KMS-11 (cell line): ENCODE measurements around the gene CEMIP.

Source experiments
- H2AFZ ChIP-seq: fragments of 200-600 bp; sonication (generic); 2 replicates; pipeline ENCODE4 v1.6.1; 2016; ENCODE audit warnings: antibody characterized with exemption, mixed run types, low read depth
- H3K27ac ChIP-seq: fragments of 200-600 bp; sonication (generic); 2 replicates; pipeline ENCODE4 v1.6.1; 2016; ENCODE audit warnings: mild to moderate bottlenecking, mixed run types
- H3K27me3 ChIP-seq: fragments of 200-600 bp; sonication (generic); 2 replicates; pipeline ENCODE4 v1.6.1; 2017; ENCODE audit warnings: mild to moderate bottlenecking, low read depth, mixed run types, moderate library complexity; ENCODE audit not compliant: insufficient read depth
- H3K36me3 ChIP-seq: fragments of 200-600 bp; sonication (generic); 2 replicates; pipeline ENCODE4 v1.6.1; 2017; ENCODE audit warnings: mild to moderate bottlenecking, mixed run types; ENCODE audit not compliant: insufficient read depth
- H3K4me1 ChIP-seq: fragments of 200-600 bp; sonication (generic); 2 replicates; pipeline ENCODE4 v1.6.1; 2016; ENCODE audit warnings: mild to moderate bottlenecking, low read depth, mixed run types; ENCODE audit not compliant: poor library complexity, severe bottlenecking
- H3K4me2 ChIP-seq: fragments of 200-600 bp; sonication (generic); 2 replicates; pipeline ENCODE4 v1.7.0; 2016; ENCODE audit warnings: mild to moderate bottlenecking, mixed run types
- H3K4me3 ChIP-seq: fragments of 200-600 bp; sonication (generic); IDR thresholded peaks from 2 replicates; pipeline ENCODE4 v1.6.1; 2017; ENCODE audit warnings: low read depth, low read length, mixed read lengths; ENCODE audit not compliant: insufficient read depth
- H3K79me2 ChIP-seq: fragments of 200-600 bp; sonication (generic); 2 replicates; pipeline ENCODE4 v1.6.1; 2016; ENCODE audit warnings: low read depth, mixed run types; ENCODE audit not compliant: insufficient read depth
- H3K9ac ChIP-seq: fragments of 200-600 bp; sonication (generic); 2 replicates; pipeline ENCODE4 v1.6.1; 2016; ENCODE audit warnings: mild to moderate bottlenecking, mixed run types
- H4K20me1 ChIP-seq: fragments of 200-600 bp; sonication (generic); 2 replicates; pipeline ENCODE4 v1.6.1; 2016; ENCODE audit warnings: mild to moderate bottlenecking, mixed run types; ENCODE audit not compliant: insufficient read depth
- TF ChIP-seq, protein P1 (sequence below): fragments of 200-600 bp; sonication (generic); conservative IDR thresholded peaks from 2 replicates; pipeline ENCODE4 v1.6.1; 2017; ENCODE audit warnings: low read depth, mild to moderate bottlenecking, antibody characterized with exemption, low read length, moderate library complexity, mixed read lengths

The CEMIP gene

GRCh38 chr15:80832686-80833085 is 53.5 kb downstream of the CEMIP start:
- no peaks in the 10 kb centered on the region for H4K20me1 ChIP-seq
- no peaks in the 10 kb centered on the region for H3K79me2 ChIP-seq
- no peaks in the 10 kb centered on the region for H3K36me3 ChIP-seq
- H3K4me1 ChIP-seq, result no peaks in the 10 kb centered on the region
- no peak overlapping the region for H3K4me2 ChIP-seq
- H3K27me3 ChIP-seq, result no peaks in the 10 kb centered on the region
- TF ChIP-seq, protein P1, sequence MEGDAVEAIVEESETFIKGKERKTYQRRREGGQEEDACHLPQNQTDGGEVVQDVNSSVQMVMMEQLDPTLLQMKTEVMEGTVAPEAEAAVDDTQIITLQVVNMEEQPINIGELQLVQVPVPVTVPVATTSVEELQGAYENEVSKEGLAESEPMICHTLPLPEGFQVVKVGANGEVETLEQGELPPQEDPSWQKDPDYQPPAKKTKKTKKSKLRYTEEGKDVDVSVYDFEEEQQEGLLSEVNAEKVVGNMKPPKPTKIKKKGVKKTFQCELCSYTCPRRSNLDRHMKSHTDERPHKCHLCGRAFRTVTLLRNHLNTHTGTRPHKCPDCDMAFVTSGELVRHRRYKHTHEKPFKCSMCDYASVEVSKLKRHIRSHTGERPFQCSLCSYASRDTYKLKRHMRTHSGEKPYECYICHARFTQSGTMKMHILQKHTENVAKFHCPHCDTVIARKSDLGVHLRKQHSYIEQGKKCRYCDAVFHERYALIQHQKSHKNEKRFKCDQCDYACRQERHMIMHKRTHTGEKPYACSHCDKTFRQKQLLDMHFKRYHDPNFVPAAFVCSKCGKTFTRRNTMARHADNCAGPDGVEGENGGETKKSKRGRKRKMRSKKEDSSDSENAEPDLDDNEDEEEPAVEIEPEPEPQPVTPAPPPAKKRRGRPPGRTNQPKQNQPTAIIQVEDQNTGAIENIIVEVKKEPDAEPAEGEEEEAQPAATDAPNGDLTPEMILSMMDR, result no peak
- H3K4me3 ChIP-seq, result no peak overlapping the region
- H2AFZ ChIP-seq, result no peak overlapping the region
- H3K9ac ChIP-seq, result no peak overlapping the region
- no peak overlapping the region for H3K27ac ChIP-seq

DNA sequence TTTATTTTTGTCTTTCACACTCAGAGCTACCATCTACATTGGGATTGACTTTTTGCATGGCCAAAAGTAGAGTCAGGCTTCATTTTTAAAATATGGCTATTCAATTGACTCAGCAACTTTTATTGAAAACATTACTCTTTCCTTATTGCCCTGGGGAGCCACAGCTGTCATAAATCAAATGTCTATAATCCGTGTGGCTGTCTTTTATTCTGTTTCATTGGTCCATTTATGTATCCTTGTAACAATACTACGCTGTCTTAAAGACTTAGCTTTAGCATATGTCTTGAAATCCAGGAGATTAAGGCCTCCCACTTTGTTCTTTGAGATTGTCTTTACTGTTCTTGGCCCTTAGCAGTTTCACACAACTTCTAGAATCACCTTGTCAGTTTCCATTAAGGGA is 55.2 kb downstream of the CEMIP start:
- no peak overlapping the region for H3K4me3 ChIP-seq
- H4K20me1 ChIP-seq, result no peaks in the 10 kb centered on the region
- H3K79me2 ChIP-seq, result no peaks in the 10 kb centered on the region
- H3K9ac ChIP-seq, result no peak overlapping the region
- no peaks in the 10 kb centered on the region for H3K36me3 ChIP-seq
- H3K27ac ChIP-seq, result no peak overlapping the region
- H3K4me1 ChIP-seq, result no peaks in the 10 kb centered on the region
- no peaks in the 10 kb centered on the region for H3K27me3 ChIP-seq
- no peak overlapping the region for H2AFZ ChIP-seq
- TF ChIP-seq, protein P1, result no peak
- H3K4me2 ChIP-seq, result no peak overlapping the region

DNA sequence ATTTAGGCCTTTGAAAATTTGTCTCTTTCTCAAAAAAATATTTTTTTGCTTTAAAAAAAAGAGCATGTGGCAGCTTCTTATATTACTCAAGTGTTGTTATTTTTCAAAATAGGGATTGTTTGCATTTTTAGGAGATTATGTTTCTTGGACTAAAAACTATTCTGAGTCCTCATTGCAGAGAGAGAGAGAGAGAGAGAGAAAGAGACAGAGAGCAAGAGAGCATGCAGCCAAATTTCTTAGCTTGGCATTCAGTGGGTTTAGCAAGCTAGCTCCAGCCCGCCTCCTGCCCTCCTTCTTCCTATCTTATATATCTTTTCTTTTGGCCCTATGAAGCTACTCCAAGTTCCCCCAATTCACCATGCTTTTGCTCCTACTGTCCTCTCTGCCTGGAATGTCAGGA is 55.7 kb downstream of the CEMIP start:
- TF ChIP-seq, protein P1, result no peak
- Histone ChIP-seq H3K9ac (no peak overlapping the region), H3K4me3 (no peak overlapping the region), H3K27me3 (no peaks in the 10 kb centered on the region), H3K4me1 (no peaks in the 10 kb centered on the region), H3K36me3 (no peaks in the 10 kb centered on the region), H4K20me1 (no peaks in the 10 kb centered on the region), H2AFZ (no peak overlapping the region), H3K79me2 (no peaks in the 10 kb centered on the region), H3K4me2 (no peak overlapping the region), H3K27ac (no peak overlapping the region)

GRCh38 chr15:80835336-80835735 is 56.2 kb downstream of the CEMIP start:
- H3K9ac ChIP-seq, result no peak overlapping the region
- no peak overlapping the region for H2AFZ ChIP-seq
- no peaks in the 10 kb centered on the region for H3K27me3 ChIP-seq
- H3K4me3 ChIP-seq, result no peak overlapping the region
- no peaks in the 10 kb centered on the region for H3K36me3 ChIP-seq
- TF ChIP-seq, protein P1, result no peak
- no peaks in the 10 kb centered on the region for H3K79me2 ChIP-seq
- no peaks in the 10 kb centered on the region for H4K20me1 ChIP-seq
- H3K27ac ChIP-seq, result no peak overlapping the region
- H3K4me2 ChIP-seq, result no peak overlapping the region
- H3K4me1 ChIP-seq, result no peaks in the 10 kb centered on the region

- Histone ChIP-seq H3K27me3 (no peaks in the 10 kb centered on the region), H3K79me2 (no peaks in the 10 kb centered on the region), H3K36me3 (no peaks in the 10 kb centered on the region), H3K9ac (no peak overlapping the region), H2AFZ (no peak overlapping the region), H3K4me2 (no peak overlapping the region), H3K27ac (no peak overlapping the region), H3K4me1 (no peaks in the 10 kb centered on the region), H3K4me3 (no peak overlapping the region), H4K20me1 (no peaks in the 10 kb centered on the region)
- TF ChIP-seq, protein P1, result no peak
Measured at GRCh38 chr15:80836223-80836622, 57.1 kb downstream of the CEMIP start.
